Loucy (cell line): Measurements from ENCODE around the gene CDH5.

Source experiments
- H2AFZ ChIP-seq: fragments of 200-600 bp; sonication (generic); 2 replicates; pipeline ENCODE4 v1.6.0; 2016; ENCODE audit warnings: antibody characterized with exemption, mild to moderate bottlenecking, low read length, moderate library complexity
- H3F3A ChIP-seq: fragments of 200-600 bp; 2 replicates; pipeline ENCODE4 v1.6.0; 2016; ENCODE audit warnings: antibody characterized with exemption, low read depth, mild to moderate bottlenecking
- H3K27me3 ChIP-seq: fragments of 200-600 bp; sonication (generic); 2 replicates; pipeline ENCODE4 v1.6.1; 2014; ENCODE audit warnings: low read length, mild to moderate bottlenecking; ENCODE audit not compliant: insufficient read depth, poor library complexity, severe bottlenecking
- H3K36me3 ChIP-seq: fragments of 200-600 bp; sonication (generic); 2 replicates; pipeline ENCODE4 v1.6.1; 2016; ENCODE audit warnings: low read length; ENCODE audit not compliant: insufficient read depth
- H3K4me1 ChIP-seq: fragments of 200-600 bp; sonication (generic); 2 replicates; pipeline ENCODE4 v1.5.1; 2014; ENCODE audit warnings: low read length, mild to moderate bottlenecking; ENCODE audit not compliant: insufficient read depth, poor library complexity, severe bottlenecking
- H3K4me2 ChIP-seq: fragments of 200-600 bp; sonication (generic); 2 replicates; pipeline ENCODE4 v1.6.0; 2014; ENCODE audit warnings: antibody characterized with exemption, low read length, low read depth, mild to moderate bottlenecking; ENCODE audit not compliant: poor library complexity, severe bottlenecking
- H3K4me3 ChIP-seq: fragments of 200-600 bp; sonication (generic); 2 replicates; pipeline ENCODE4 v1.5.1; 2014; ENCODE audit warnings: low read length, mild to moderate bottlenecking, mixed read lengths; ENCODE audit not compliant: poor library complexity, severe bottlenecking
- H3K79me2 ChIP-seq: fragments of 200-600 bp; sonication (generic); 2 replicates; pipeline ENCODE4 v1.6.1; 2014; ENCODE audit warnings: low read length; ENCODE audit not compliant: insufficient read depth
- H3K9ac ChIP-seq: fragments of 200-600 bp; sonication (generic); 2 replicates; pipeline ENCODE4 v1.6.0; 2014; ENCODE audit warnings: mild to moderate bottlenecking, low read depth, low read length, moderate library complexity; ENCODE audit not compliant: poor library complexity, severe bottlenecking
- H3K9me2 ChIP-seq: fragments of 200-600 bp; sonication (generic); replicated peaks from 2 replicates; pipeline ENCODE4 v1.6.1; 2016; ENCODE audit warnings: low read depth, low read length, mixed read lengths
- H3K9me3 ChIP-seq: fragments of 200-600 bp; sonication (generic); 2 replicates; pipeline ENCODE4 v1.6.1; 2014; ENCODE audit warnings: mild to moderate bottlenecking, antibody characterized with exemption, low read length, low read depth; ENCODE audit not compliant: insufficient read depth
- H4K20me1 ChIP-seq: fragments of 200-600 bp; sonication (generic); 2 replicates; pipeline ENCODE4 v1.6.0; 2014; ENCODE audit warnings: antibody characterized with exemption, low read length, mild to moderate bottlenecking; ENCODE audit not compliant: insufficient read depth, poor library complexity, severe bottlenecking
- EZH2phosphoT487 ChIP-seq: fragments of 200-600 bp; IDR thresholded peaks from 2 replicates; pipeline ENCODE4 v1.6.1; 2018; ENCODE audit warnings: antibody characterized with exemption, mild to moderate bottlenecking, moderate library complexity, borderline replicate concordance
- TF ChIP-seq, protein P1 (sequence below): fragments of 200-600 bp; sonication (generic); conservative IDR thresholded peaks from 2 replicates; pipeline ENCODE4 v1.5.1; 2014; ENCODE audit warnings: mild to moderate bottlenecking, antibody characterized with exemption, low read length

The CDH5 gene

DNA sequence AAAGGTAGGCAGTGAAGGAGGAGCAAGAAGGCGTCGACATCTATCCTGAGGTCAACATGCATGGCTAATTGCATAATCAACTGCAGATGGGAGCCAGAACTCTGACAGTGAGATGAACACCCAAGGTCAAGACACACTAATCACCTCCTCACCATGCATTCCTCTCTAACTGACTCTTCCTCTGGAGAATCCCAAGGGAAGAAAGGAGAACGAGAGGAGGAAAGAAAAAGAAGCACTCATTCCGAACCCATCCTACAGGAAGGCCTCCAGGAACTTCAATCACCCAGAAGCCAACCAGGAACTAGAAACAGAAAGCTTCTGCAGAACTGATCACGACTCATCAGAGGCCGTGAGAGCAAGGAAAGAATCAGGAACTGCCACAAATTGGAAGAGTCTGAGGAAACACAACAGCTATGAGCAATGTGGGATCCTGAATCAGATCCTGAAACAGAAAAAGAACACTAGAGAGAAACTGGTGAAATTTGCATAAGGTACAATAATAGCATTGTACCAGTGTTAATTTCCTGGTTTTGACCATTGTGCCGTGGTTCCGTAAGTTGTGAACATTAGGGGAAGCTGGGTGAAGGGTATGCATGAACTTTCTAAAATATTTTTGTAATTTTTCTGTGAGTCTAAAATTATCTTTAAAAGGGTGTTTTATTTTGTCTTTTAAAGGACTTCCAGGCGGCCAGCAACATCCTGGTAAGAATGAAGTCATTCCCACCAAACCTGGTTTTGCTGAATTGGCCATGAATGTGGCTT, 50.6 kb downstream of the CDH5 start:
- TF ChIP-seq EZH2phosphoT487, result no peak
- TF ChIP-seq, protein P1, sequence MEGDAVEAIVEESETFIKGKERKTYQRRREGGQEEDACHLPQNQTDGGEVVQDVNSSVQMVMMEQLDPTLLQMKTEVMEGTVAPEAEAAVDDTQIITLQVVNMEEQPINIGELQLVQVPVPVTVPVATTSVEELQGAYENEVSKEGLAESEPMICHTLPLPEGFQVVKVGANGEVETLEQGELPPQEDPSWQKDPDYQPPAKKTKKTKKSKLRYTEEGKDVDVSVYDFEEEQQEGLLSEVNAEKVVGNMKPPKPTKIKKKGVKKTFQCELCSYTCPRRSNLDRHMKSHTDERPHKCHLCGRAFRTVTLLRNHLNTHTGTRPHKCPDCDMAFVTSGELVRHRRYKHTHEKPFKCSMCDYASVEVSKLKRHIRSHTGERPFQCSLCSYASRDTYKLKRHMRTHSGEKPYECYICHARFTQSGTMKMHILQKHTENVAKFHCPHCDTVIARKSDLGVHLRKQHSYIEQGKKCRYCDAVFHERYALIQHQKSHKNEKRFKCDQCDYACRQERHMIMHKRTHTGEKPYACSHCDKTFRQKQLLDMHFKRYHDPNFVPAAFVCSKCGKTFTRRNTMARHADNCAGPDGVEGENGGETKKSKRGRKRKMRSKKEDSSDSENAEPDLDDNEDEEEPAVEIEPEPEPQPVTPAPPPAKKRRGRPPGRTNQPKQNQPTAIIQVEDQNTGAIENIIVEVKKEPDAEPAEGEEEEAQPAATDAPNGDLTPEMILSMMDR, result no peak
- H3K4me3 ChIP-seq, result no peak overlapping the region
- no peaks in the 10 kb centered on the region for H3K4me1 ChIP-seq
- no peaks in the 10 kb centered on the region for H4K20me1 ChIP-seq
- peaks cover 4% of the 10 kb centered on the region for H3K27me3 ChIP-seq
- H3K4me2 ChIP-seq, result no peak overlapping the region
- H3K9me2 ChIP-seq, result no peaks in the 10 kb centered on the region
- no peaks in the 10 kb centered on the region for H3F3A ChIP-seq
- no peak overlapping the region for H2AFZ ChIP-seq
- H3K36me3 ChIP-seq, result no peaks in the 10 kb centered on the region
- H3K79me2 ChIP-seq, result no peaks in the 10 kb centered on the region
- no peak overlapping the region for H3K9ac ChIP-seq
- no peaks in the 10 kb centered on the region for H3K9me3 ChIP-seq

DNA sequence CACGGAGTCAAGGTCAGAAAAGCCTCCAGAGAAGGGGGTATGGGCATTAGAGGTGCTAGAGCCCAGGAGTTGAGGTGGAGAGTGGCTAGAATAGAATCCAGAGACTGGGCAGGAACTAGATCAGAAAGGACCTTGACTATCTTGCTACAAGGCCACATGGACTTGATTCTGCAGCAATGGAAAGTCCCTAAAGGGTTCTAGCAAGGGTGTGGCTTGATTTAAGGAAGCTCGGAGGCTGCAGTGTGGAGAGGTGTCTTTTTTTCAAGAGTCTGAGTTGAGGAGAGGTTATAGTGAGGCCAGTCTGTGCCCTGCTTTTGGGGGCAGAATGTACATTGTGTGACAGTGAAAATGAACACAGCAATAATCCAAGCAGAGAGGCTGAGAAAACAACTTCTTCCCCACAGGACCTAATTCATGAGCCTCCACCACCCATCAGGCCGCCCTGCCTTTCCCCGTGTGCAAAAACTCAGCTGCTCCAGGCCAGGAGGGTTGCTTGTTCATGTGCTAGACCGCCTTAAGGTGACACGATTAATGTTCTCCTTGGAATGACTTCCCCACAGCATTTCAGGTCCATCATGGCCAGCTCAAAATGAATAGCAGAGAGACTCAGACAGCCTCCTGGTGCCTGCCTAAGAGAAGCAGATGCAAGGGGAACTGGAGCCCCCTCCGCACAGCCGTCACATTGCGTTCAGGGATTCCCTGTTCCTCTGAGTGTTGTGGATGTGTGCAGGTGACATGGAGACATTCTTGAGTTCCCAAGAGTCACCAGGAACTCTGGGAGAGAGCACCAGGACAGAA, 51.9 kb downstream of the CDH5 start:
- Histone ChIP-seq H3K79me2 (no peaks in the 10 kb centered on the region), H3K4me2 (no peak overlapping the region), H3K9ac (no peak overlapping the region), H3F3A (no peaks in the 10 kb centered on the region), H4K20me1 (no peaks in the 10 kb centered on the region), H3K9me2 (no peaks in the 10 kb centered on the region), H3K9me3 (no peaks in the 10 kb centered on the region), H3K4me3 (no peak overlapping the region), H3K27me3 (no peaks in the 10 kb centered on the region), H3K4me1 (no peaks in the 10 kb centered on the region), H2AFZ (no peak overlapping the region), H3K36me3 (no peaks in the 10 kb centered on the region)
- TF ChIP-seq, protein P1, result no peak

DNA sequence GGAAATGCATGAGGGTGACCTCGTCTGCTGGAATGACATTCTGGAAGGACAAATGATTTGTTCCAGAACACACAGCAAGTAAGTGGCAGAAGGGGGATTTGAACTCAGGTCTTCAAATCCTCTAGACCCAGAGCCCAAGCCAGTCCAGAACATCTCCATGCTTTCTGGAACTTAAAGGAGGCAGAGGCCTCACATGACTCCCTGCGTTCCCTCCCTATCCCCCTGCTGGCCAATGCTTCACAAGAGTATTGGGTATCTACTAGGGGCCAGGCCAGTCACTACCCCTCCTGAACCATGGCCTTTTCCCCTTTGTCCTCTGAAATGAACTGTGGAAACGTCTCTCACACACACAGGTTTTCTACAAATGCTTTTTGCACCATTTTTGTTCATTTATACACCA, 53.0 kb downstream of the CDH5 start:
- no peaks in the 10 kb centered on the region for H3K9me2 ChIP-seq
- TF ChIP-seq, protein P1, result 0 out of 2 replicates have a peak, but pooled peaks have one; percentile 14
- TF ChIP-seq EZH2phosphoT487, result no peak

More for the DNA sequence above, 53.0 kb downstream of the CDH5 start:
- no peaks in the 10 kb centered on the region for H4K20me1 ChIP-seq
- H3K4me1 ChIP-seq, result no peaks in the 10 kb centered on the region
- H3K9me3 ChIP-seq, result no peaks in the 10 kb centered on the region
- no peaks in the 10 kb centered on the region for H3K27me3 ChIP-seq
- no peak overlapping the region for H3K4me2 ChIP-seq
- H3K4me3 ChIP-seq, result no peak overlapping the region
- H2AFZ ChIP-seq, result no peak overlapping the region
- no peaks in the 10 kb centered on the region for H3K36me3 ChIP-seq
- H3F3A ChIP-seq, result no peaks in the 10 kb centered on the region
- H3K79me2 ChIP-seq, result no peaks in the 10 kb centered on the region
- no peak overlapping the region for H3K9ac ChIP-seq
